Measurements from ENCODE around the gene TCF12. TPM values are rescaled to one million over a fixed set of nuclear protein-coding genes. Genes with fewer than 3 reads are reported as not detected.

TCF12 gene
- total and polyA plus RNA-seq, 2 donors (not counting 3 experiments of a cell fraction or from before 2014, with no cell fraction given), result 72.1 to 133 TPM

DNA sequence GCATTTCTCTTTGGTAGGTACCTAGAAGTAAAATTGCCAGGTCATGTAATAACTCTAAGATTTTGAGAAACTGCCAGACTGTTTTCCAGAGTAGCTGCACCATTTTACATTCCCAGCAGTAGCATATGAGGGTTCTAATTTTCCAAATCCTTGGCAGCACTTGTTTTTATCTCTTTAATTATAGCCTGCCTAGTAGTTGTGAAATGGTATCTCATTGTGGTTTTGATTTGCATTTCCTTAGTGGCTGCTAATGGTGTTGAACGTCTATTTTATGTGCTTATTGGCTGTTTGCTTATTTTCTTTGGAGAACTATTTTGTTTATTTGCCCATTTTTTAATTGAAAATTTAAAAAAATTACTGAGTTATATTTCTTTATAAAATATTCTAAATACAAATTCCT is 117.9 kb downstream of the TCF12 start:
- Histone ChIP-seq H3K36me3 (ENCODE audit: control insufficient read depth in 2 of 2, extremely low read depth in 1 of 2, insufficient read depth in 2 of 2, low read length in 2 of 2) (no peaks in the 10 kb centered on the region), H3K79me2 (ENCODE audit: control insufficient read depth, insufficient read depth, low read length) (peaks cover 87% of the 10 kb centered on the region), H3K4me2 (ENCODE audit: insufficient read depth, low read length) (no peak overlapping the region), H3K27ac (ENCODE audit: insufficient read depth, low read depth, low read length) (no peak overlapping the region), H3K9ac (replicated peaks; ENCODE audit: extremely low read depth, insufficient read depth, low read length) (no peak overlapping the region), H4K20me1 (replicated peaks; ENCODE audit: control insufficient read depth, extremely low read depth, insufficient read depth, low read length) (peaks cover 5% of the 10 kb centered on the region), H3K9me3 (replicated peaks; ENCODE audit: control insufficient read depth, insufficient read depth, low read length) (no peaks in the 10 kb centered on the region), H3K9me1 (replicated peaks; ENCODE audit: control insufficient read depth, extremely low read depth, insufficient read depth, low read length) (no peaks in the 10 kb centered on the region), H2AFZ (ENCODE audit: low read depth, low read length) (no peak overlapping the region), H3K4me1 (ENCODE audit: control insufficient read depth, extremely low read depth, insufficient read depth, low read length) (peaks cover 4% of the 10 kb centered on the region), H3K27me3 (ENCODE audit: control insufficient read depth in 2 of 2, insufficient read depth in 2 of 2, low read length in 2 of 2) (no peaks in the 10 kb centered on the region), H3K4me3 (replicated peaks in 1 of 3; ENCODE audit: insufficient read depth in 1 of 3, low read depth in 1 of 3, low read length in 3 of 3) (no peak overlapping the region)
- BruUV-seq (replicated peaks), result no TSS peak
- DNase-seq (ENCODE audit: low read depth, low spot score), result no peak
- no peak for FAIRE-seq
- dilution Hi-C loops (cut with MboI; ENCODE audit: extremely low pct_ligation_motif_present, low sequenced_read_pairs), result no loop called here
- CTCF ChIA-PET, result no interaction called here
- POLR2A ChIA-PET, result no interaction called here
- TF ChIP-seq, protein P1, sequence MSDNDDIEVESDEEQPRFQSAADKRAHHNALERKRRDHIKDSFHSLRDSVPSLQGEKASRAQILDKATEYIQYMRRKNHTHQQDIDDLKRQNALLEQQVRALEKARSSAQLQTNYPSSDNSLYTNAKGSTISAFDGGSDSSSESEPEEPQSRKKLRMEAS (IDR thresholded peaks at IDR 0.05; ENCODE audit: insufficient read depth, insufficient read length), result no peak
- TF ChIP-seq EZH2 (IDR thresholded peaks at IDR 0.05; ENCODE audit: borderline replicate concordance, low read depth, low read length, severe bottlenecking) (no peak), GATA2 (IDR thresholded peaks at IDR 0.05; ENCODE audit: insufficient read depth, insufficient read length, low read depth, low read length) (no peak), POLR2AphosphoS5 (IDR thresholded peaks at IDR 0.05; ENCODE audit: insufficient read depth, low read depth, low read length) (no peak), JUN (IDR thresholded peaks at IDR 0.05; ENCODE audit: borderline replicate concordance, insufficient read depth, insufficient read length, low read depth) (no peak), MYC (IDR thresholded peaks at IDR 0.05; ENCODE audit: low read depth, low read length) (no peak), POLR2A (IDR thresholded peaks at IDR 0.05; ENCODE audit: low read depth, low read length) (no peak), FOS (IDR thresholded peaks at IDR 0.05; ENCODE audit: borderline replicate concordance, insufficient read depth, low read length) (no peak)
- TF ChIP-seq, protein P2, sequence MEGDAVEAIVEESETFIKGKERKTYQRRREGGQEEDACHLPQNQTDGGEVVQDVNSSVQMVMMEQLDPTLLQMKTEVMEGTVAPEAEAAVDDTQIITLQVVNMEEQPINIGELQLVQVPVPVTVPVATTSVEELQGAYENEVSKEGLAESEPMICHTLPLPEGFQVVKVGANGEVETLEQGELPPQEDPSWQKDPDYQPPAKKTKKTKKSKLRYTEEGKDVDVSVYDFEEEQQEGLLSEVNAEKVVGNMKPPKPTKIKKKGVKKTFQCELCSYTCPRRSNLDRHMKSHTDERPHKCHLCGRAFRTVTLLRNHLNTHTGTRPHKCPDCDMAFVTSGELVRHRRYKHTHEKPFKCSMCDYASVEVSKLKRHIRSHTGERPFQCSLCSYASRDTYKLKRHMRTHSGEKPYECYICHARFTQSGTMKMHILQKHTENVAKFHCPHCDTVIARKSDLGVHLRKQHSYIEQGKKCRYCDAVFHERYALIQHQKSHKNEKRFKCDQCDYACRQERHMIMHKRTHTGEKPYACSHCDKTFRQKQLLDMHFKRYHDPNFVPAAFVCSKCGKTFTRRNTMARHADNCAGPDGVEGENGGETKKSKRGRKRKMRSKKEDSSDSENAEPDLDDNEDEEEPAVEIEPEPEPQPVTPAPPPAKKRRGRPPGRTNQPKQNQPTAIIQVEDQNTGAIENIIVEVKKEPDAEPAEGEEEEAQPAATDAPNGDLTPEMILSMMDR (IDR thresholded peaks at IDR 0.05; ENCODE audit: extremely low read depth in 1 of 2, insufficient read depth in 1 of 2, low read depth in 1 of 2, low read length in 2 of 2), result no peak
- intact Hi-C loops (cut with micrococcal nuclease), result no loop called here
